ENCODE measurements around the gene CNOT8.
"Not testable (repeated sequence)": the region's sequence is repeated elsewhere in the genome, so short reads cannot be mapped to it uniquely, and the experiment has no call there.

CNOT8 gene

DNA sequence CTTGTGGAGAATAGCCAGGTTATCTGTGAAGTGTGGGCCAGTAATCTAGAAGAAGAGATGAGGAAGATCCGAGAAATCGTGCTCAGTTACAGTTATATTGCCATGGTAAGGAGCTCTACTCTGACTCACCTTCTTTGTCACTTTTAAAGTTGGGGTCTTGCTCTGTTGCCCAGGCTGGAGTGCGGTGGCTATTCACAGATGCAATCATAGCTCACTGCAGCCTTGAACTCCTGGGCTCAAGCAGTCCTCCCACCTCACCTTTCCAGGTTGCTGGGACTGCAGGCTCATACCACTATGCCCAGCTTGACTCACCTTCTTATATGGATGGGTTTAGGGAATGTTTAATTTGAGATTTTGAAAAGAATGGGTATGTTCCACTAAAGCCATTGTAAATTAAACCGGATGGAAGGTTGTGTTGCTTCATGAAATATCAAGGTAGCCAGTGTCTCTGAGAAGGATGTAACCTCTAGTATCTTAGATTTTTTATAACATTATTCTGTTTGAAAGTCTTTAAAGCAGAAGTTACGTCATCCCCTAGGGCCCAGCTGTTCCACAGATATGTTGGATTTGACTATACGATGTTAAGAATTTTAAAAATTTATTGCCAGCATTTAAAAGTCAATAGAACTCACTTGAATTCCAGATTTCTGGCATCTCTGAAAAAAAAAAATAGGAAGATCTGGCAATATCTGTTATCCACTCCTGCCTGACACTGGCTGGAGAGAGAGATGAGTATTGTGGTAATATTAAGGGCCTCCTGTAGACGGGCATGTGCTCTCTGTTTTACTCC is 5.1 kb downstream of the CNOT8 start:
- no peak for DNase-seq (ENCODE audit: low read depth in 3 of 3)

DNA sequence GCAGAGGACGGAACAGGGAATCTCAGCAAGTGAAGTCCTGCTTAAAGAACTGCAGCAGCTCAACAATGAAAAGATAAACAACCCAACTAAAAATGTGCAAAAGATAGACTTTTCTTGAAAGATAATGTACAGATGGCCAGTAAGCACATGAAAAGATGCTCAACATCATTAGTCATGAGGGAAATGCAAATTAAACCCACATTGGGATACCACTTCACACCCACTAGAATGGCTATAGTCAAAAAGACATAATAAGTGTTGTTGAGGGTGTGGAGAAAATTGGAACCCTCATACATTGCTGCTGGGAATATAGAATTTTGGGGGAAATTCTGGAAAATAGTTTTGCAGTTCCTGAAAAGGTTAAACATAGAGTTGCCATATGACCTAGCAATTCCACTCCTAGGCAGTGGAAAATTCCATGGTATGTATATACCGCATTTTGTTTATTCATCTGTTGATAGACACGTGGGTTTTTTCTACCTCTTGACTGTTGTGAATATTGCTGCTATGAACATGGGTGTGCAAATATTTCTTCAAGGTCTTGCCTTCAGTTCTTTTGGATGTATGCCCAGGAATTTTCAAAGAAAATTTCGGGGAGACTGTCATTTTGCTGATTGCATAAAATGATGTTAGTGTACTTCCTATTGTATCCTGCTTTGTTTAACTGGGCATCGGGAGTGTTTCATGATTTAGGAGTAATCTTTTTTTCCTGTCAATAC is 7.2 kb downstream of the CNOT8 start:
- no peak for DNase-seq (ENCODE audit: low read depth in 3 of 3)

DNA sequence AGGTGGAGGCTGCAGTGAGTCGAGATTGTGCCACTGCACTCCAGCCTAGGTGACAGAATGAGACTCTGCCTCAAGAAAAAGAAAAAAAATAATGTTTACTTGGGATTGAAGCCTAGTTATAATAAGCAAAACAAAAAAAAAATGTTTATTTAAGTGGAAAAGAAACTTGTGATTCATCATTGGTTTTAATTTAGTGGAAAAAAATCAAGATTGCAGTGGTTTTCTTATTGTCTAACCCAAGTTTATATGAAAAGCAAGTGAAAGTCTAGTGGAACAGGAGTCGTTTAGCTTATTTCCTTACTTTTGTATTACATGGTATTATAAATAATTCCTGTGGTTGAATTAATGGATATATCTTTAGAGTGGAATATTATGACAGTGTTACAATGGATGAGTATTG is 8.4 kb downstream of the CNOT8 start:
- DNase-seq (ENCODE audit: low read depth in 3 of 3), result no peak

GRCh38 chr5:154868702-154869101 is 10.3 kb downstream of the CNOT8 start:
- no peak for DNase-seq (ENCODE audit: low read depth in 3 of 3)

DNA sequence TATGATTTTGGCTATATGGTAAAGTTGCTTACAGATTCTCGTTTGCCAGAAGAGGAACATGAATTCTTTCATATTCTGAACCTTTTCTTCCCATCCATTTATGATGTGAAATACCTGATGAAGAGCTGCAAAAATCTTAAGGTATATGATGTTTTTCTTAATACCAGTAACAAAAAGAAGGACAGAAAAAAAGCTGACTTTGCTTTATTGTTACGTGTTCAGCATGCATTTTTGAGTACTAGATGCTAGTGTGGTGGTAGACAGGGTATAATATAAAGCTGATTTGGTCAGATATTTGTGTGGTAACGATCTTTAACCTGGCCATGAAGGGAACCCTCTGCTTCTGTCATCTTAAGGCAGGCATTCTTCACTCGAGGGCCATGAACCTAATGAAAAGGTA is 13.3 kb downstream of the CNOT8 start:
- no peak for DNase-seq (ENCODE audit: low read depth in 3 of 3)

GRCh38 chr5:154873791-154874331 is 15.4 kb downstream of the CNOT8 start:
- no peak for DNase-seq (ENCODE audit: low read depth in 3 of 3)

- no peak for DNase-seq (ENCODE audit: low read depth in 3 of 3)
Measured at GRCh38 chr5:154878642-154879335, 20.4 kb downstream of the CNOT8 start.

GRCh38 chr5:154881986-154882385 is 23.6 kb downstream of the CNOT8 start:
- DNase-seq (ENCODE audit: low read depth in 3 of 3), result no peak

DNA sequence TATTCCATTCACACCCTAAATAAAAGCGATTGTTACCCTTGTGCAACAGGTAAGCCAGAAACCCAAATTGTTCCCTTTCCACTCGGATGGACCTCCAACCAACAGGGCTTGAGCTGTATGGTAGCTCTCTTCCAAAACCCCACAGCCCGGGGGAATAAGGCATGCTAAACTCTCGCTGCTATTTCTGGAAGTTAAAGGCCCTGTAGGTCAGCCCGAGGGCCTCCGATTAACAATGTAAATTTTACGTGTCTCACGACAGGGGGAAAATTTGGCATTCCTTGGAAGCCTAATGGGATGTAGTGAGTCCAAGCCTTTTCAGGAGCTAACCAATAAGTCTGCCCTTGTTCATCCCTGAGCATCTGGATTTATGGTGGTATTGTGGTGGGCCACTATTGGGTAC is 26.0 kb downstream of the CNOT8 start:
- DNase-seq (ENCODE audit: low read depth in 3 of 3), result no peak

- no peak for DNase-seq (ENCODE audit: low read depth in 3 of 3)
Measured at GRCh38 chr5:154885439-154885838, 27.0 kb downstream of the CNOT8 start.

DNA sequence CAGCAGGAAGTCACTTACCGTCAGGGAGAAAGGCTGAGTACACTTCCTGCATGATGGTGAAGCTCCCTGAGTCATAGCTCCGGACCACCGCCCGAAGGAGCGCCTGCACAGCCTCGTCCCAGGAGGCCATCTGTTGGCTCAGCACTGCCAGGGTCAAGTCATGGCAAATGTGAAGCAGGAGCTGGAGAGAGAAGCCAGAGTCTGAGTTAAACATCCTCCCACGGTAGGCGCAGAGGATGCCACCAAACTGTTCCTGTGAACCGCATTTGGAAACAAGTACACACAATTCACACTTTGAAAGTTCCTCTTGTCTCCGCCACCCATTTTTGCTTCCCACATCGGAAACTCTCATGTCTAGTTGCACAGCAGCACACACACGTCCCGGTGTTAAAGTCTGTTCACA is 33.9 kb downstream of the CNOT8 start:
- no peak for DNase-seq (ENCODE audit: low read depth in 3 of 3)

GRCh38 chr5:154893381-154893780 is 35.0 kb downstream of the CNOT8 start:
- no peak for DNase-seq (ENCODE audit: low read depth in 3 of 3)

- no peak for DNase-seq (ENCODE audit: low read depth in 3 of 3)
Measured at GRCh38 chr5:154895606-154896561, 37.5 kb downstream of the CNOT8 start.

- no peak for DNase-seq (ENCODE audit: low read depth in 3 of 3)
Measured at GRCh38 chr5:154896562-154897165, 38.2 kb downstream of the CNOT8 start.

DNA sequence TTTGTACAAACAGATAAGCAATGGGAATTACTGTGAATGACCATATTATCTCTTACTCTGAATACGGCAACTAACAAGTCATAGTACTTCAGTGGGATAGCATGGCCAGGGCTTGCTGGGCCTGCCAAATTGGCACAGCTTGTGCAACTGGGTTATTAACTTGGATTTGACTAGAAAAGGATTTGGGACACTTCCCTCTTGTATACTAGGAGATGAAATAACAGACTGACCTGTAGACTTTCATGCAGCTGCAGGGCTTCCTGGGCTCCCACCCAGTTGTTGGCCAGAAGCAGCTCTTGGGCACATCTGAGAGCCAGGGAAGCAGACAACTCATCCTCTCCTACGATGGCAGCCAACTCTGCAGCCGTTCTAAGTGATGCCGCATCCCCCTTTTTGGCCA is 39.8 kb downstream of the CNOT8 start:
- DNase-seq (ENCODE audit: low read depth in 3 of 3), result no peak

DNA sequence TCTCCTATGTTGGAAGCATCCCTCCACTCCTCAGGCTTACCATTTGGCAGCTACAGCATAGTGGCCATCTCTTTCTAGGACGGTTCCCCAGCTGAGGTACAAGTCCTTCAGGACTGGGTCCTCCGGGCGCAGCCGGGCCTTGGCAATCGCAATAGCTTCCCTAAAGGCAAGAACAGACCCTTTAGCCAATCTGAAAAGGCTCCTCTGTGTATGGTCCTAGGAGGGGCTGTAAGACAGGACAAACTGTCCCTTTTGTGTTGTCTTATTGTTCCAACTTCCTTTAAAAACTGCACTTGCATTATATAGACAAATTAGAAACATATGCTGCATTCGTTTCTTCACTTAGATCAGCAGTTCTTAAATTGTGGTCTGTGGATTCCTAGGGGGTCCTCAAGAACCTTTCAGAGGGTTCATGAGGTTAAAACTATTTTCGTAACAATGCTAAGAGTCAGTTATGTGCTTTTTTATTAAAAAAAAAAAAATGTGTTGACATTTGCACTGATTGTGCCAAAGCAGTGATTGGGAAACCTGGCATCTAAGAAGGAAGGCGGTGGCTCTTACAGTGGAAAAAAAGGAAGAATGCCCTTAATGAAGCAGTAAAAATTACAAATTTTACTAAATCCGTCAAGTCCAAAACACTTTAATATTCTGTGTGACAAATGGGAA is 40.9 kb downstream of the CNOT8 start:
- no peak for DNase-seq (ENCODE audit: low read depth in 3 of 3)

- DNase-seq (ENCODE audit: low read depth in 3 of 3), result no peak
Measured at GRCh38 chr5:154900066-154900465, 41.6 kb downstream of the CNOT8 start.

DNA sequence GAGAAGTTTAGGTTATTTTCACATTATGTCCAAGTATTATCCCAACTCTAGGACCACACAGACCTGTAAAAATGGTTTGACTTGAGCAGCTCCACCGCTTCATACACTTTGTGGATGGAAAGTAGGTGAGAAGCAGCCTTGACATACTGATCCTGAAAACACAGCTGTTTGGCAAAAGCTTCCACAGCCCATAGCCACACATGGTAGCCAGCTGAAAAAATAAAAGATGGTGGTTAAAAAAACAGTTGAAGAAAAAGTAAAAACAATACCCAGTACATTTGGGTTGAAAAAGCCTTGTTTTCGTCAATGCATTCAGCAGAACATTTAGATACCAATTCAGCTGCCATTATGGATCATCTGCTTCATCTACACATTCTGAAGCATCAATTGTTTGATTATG is 42.8 kb downstream of the CNOT8 start:
- DNase-seq (ENCODE audit: low read depth in 3 of 3), result no peak

- no peak for DNase-seq (ENCODE audit: low read depth in 3 of 3)
Measured at GRCh38 chr5:154901913-154902312, 43.5 kb downstream of the CNOT8 start.

- not testable (repeated sequence) for DNase-seq (ENCODE audit: low read depth in 3 of 3)
Measured at GRCh38 chr5:154905601-154906000, 47.2 kb downstream of the CNOT8 start.
